SJSA1 (cell line): ENCODE results near the gene TNNC1. TPM values are rescaled to one million over a fixed set of nuclear protein-coding genes. Genes with fewer than 3 reads are reported as not detected.

Experiments used
- DNase-seq, 2 experiments: peaks; one replicate each; pipeline ENCODE4 v3.0.0-alpha.2; 2015 to 2020; ENCODE audit warnings: low spot score in 2 of 2, low read depth in 1 of 2
- H3K27ac ChIP-seq: fragments of 250-450 bp; sonication (Bioruptor Pico); 2 replicates; pipeline ENCODE4 v1.5.1; 2020; ENCODE audit warnings: mild to moderate bottlenecking, moderate library complexity
- H3K27me3 ChIP-seq: fragments of 250-450 bp; sonication (Bioruptor Pico); replicated peaks from 2 replicates; pipeline ENCODE4 v1.5.1; 2020; ENCODE audit warnings: mild to moderate bottlenecking, moderate library complexity
- H3K36me3 ChIP-seq: fragments of 250-450 bp; sonication (Bioruptor Pico); 2 replicates; pipeline ENCODE4 v1.5.1; 2020; ENCODE audit warnings: mild to moderate bottlenecking
- H3K4me1 ChIP-seq: fragments of 250-450 bp; sonication (Bioruptor Pico); replicated peaks from 2 replicates; pipeline ENCODE4 v1.6.1; 2021; ENCODE audit warnings: mild to moderate bottlenecking
- H3K4me3 ChIP-seq: fragments of 250-450 bp; sonication (Bioruptor Pico); 2 replicates; pipeline ENCODE4 v1.5.1; 2020; ENCODE audit warnings: mild to moderate bottlenecking
- H3K9me3 ChIP-seq: fragments of 250-450 bp; sonication (Bioruptor Pico); replicated peaks from 2 replicates; pipeline ENCODE4 v1.5.1; 2020; ENCODE audit warnings: mild to moderate bottlenecking
- total RNA-seq: library from RNA; depleted of rRNA; stranded (reverse); fragments of >200 nt; shearing (Covaris generic); gene quantifications from 2 replicates; pipeline ENCODE4 v1.2.3, GENCODE V29; 2014

Gene TNNC1
- total RNA-seq, 1 experiment from 2014 or later = 18.2 TPM

- H3K36me3 ChIP-seq = peaks cover 92% of the 10 kb centered on the region
- H3K4me3 ChIP-seq = no peak overlapping the region
- peaks cover 14% of the 10 kb centered on the region for H3K4me1 ChIP-seq
- no peaks in the 10 kb centered on the region for H3K27me3 ChIP-seq
- no peak for DNase-seq
- no peaks in the 10 kb centered on the region for H3K9me3 ChIP-seq
- no peak overlapping the region for H3K27ac ChIP-seq
These were observed 25.4 kb upstream of the TNNC1 start for GRCh38 chr3:52479037-52479876.

- no peak for DNase-seq
- Histone ChIP-seq H3K27me3 (no peaks in the 10 kb centered on the region), H3K36me3 (peaks cover 97% of the 10 kb centered on the region), H3K27ac (no peak overlapping the region), H3K9me3 (no peaks in the 10 kb centered on the region), H3K4me3 (no peak overlapping the region), H3K4me1 (no peaks in the 10 kb centered on the region; the same call in 1 of the 2 replicates)
These were observed 23.9 kb upstream of the TNNC1 start for GRCh38 chr3:52477796-52478095.

GRCh38 chr3:52477076-52477795, 23.4 kb upstream of the TNNC1 start:
- no peak overlapping the region for H3K27ac ChIP-seq
- no peaks in the 10 kb centered on the region for H3K9me3 ChIP-seq
- no peak for DNase-seq
- H3K4me3 ChIP-seq = no peak overlapping the region
- no peaks in the 10 kb centered on the region for H3K4me1 ChIP-seq
- no peaks in the 10 kb centered on the region for H3K27me3 ChIP-seq
- peaks cover 97% of the 10 kb centered on the region for H3K36me3 ChIP-seq

- peaks cover 77% of the 10 kb centered on the region for H3K36me3 ChIP-seq
- H3K4me3 ChIP-seq = no peak overlapping the region
These were observed 19.2 kb upstream of the TNNC1 start for GRCh38 chr3:52473026-52473425.

GRCh38 chr3:52472239-52473000, 18.6 kb upstream of the TNNC1 start:
- no peaks in the 10 kb centered on the region for H3K4me1 ChIP-seq
- H3K36me3 ChIP-seq = peaks cover 73% of the 10 kb centered on the region
- DNase-seq = no peak

More at GRCh38 chr3:52473026-52473425, 19.2 kb upstream of the TNNC1 start:
- H3K27ac ChIP-seq = no peak overlapping the region
- H3K4me1 ChIP-seq = no peaks in the 10 kb centered on the region
- DNase-seq = no peak
- no peaks in the 10 kb centered on the region for H3K27me3 ChIP-seq
- H3K9me3 ChIP-seq = no peaks in the 10 kb centered on the region

GRCh38 chr3:52471371-52472238, 17.8 kb upstream of the TNNC1 start:
- no peak overlapping the region for H3K4me3 ChIP-seq
- no peaks in the 10 kb centered on the region for H3K27me3 ChIP-seq
- H3K36me3 ChIP-seq = peaks cover 66% of the 10 kb centered on the region
- no peaks in the 10 kb centered on the region for H3K9me3 ChIP-seq
- H3K27ac ChIP-seq = no peak overlapping the region
- no peaks in the 10 kb centered on the region for H3K4me1 ChIP-seq
- no peak for DNase-seq

More at GRCh38 chr3:52472239-52473000, 18.6 kb upstream of the TNNC1 start:
- no peak overlapping the region for H3K27ac ChIP-seq
- H3K9me3 ChIP-seq = no peaks in the 10 kb centered on the region
- H3K4me3 ChIP-seq = no peak overlapping the region
- H3K27me3 ChIP-seq = no peaks in the 10 kb centered on the region

- H3K36me3 ChIP-seq = peaks cover 63% of the 10 kb centered on the region
- no peaks in the 10 kb centered on the region for H3K27me3 ChIP-seq
- no peak overlapping the region for H3K27ac ChIP-seq
- no peak overlapping the region for H3K4me3 ChIP-seq
- no peaks in the 10 kb centered on the region for H3K4me1 ChIP-seq
- DNase-seq = no peak
- no peaks in the 10 kb centered on the region for H3K9me3 ChIP-seq
These were observed 17.1 kb upstream of the TNNC1 start for GRCh38 chr3:52470920-52471319.

- H3K36me3 ChIP-seq = peaks cover 62% of the 10 kb centered on the region
- H3K27ac ChIP-seq = no peak overlapping the region
- DNase-seq = no peak
- no peaks in the 10 kb centered on the region for H3K9me3 ChIP-seq
- no peak overlapping the region for H3K4me3 ChIP-seq
- H3K27me3 ChIP-seq = no peaks in the 10 kb centered on the region
- H3K4me1 ChIP-seq = peaks cover 6% of the 10 kb centered on the region
These were observed 15.2 kb upstream of the TNNC1 start for GRCh38 chr3:52469001-52469400.

GRCh38 chr3:52468336-52468735, 14.5 kb upstream of the TNNC1 start:
- peaks cover 6% of the 10 kb centered on the region for H3K4me1 ChIP-seq
- DNase-seq = no peak
- H3K4me3 ChIP-seq = no peak overlapping the region
- H3K27me3 ChIP-seq = no peaks in the 10 kb centered on the region
- no peak overlapping the region for H3K27ac ChIP-seq
- H3K9me3 ChIP-seq = no peaks in the 10 kb centered on the region
- peaks cover 56% of the 10 kb centered on the region for H3K36me3 ChIP-seq

GRCh38 chr3:52463416-52463815, 9.6 kb upstream of the TNNC1 start:
- DNase-seq = no peak
- Histone ChIP-seq H3K36me3 (peaks cover 62% of the 10 kb centered on the region), H3K27ac (no peak overlapping the region), H3K9me3 (no peaks in the 10 kb centered on the region), H3K27me3 (no peaks in the 10 kb centered on the region), H3K4me1 (peaks cover 6% of the 10 kb centered on the region), H3K4me3 (no peak overlapping the region)

- H3K4me1 ChIP-seq = peaks cover 6% of the 10 kb centered on the region
- DNase-seq = no peak
- no peak overlapping the region for H3K27ac ChIP-seq
- no peak overlapping the region for H3K4me3 ChIP-seq
- peaks cover 68% of the 10 kb centered on the region for H3K36me3 ChIP-seq
- H3K9me3 ChIP-seq = no peaks in the 10 kb centered on the region
- no peaks in the 10 kb centered on the region for H3K27me3 ChIP-seq
These were observed 8.0 kb upstream of the TNNC1 start for GRCh38 chr3:52461874-52462273.

GRCh38 chr3:52458770-52459545, 5.1 kb upstream of the TNNC1 start:
- no peaks in the 10 kb centered on the region for H3K27me3 ChIP-seq
- no peak overlapping the region for H3K27ac ChIP-seq
- no peak overlapping the region for H3K4me3 ChIP-seq
- H3K9me3 ChIP-seq = no peaks in the 10 kb centered on the region
- no peak for DNase-seq
- H3K4me1 ChIP-seq = peaks cover 13% of the 10 kb centered on the region
- H3K36me3 ChIP-seq = peaks cover 48% of the 10 kb centered on the region
